HEK293 (cell line): Measurements from ENCODE around the gene APBB1.
A peak's percentile ranks its signal among the peaks of the same experiment; 100 is the strongest.

Experiments used
- CTCF ChIA-PET: fragments of 350-600 bp; formaldehyde crosslinking; extraction: SDS; loops from one replicate; lab custom pipeline; 2021; ENCODE audit warnings: antibody characterized with exemption; lab: Yijun Ruan, JAX
- POLR2A ChIA-PET: fragments of 300-600 bp; formaldehyde crosslinking; extraction: SDS; loops from one replicate; lab custom pipeline; 2020; ENCODE audit warnings: antibody characterized with exemption, inconsistent platforms; lab: Yijun Ruan, JAX
- H3K27ac ChIP-seq: fragments of 200-500 bp; sonication (Bioruptor generic); 2 replicates; pipeline ENCODE4 v1.5.1; 2014; ENCODE audit warnings: low read depth, low read length, control low read depth, inconsistent platforms; ENCODE audit errors: extremely low read depth
- H3K36me3 ChIP-seq, 2 experiments: fragments of 200-500 bp in 1 of 2; sonication (Bioruptor generic) in 1 of 2; 1 replicate in 1 of 2; 2 replicates in 1 of 2; pipeline ENCODE4 v1.5.1; 2014 to 2017; ENCODE audit warnings: inconsistent platforms in 2 of 2, low read length in 2 of 2; ENCODE audit not compliant: control insufficient read depth in 2 of 2, insufficient read depth in 1 of 2
- H3K4me1 ChIP-seq: fragments of 200-500 bp; sonication (Bioruptor generic); 2 replicates; pipeline ENCODE4 v1.5.1; 2014; ENCODE audit warnings: mild to moderate bottlenecking, low read length, inconsistent platforms; ENCODE audit not compliant: control insufficient read depth, insufficient read depth
- H3K4me3 ChIP-seq: 2 replicates; pipeline ENCODE4 v1.5.1; 2011; ENCODE audit warnings: low read depth, mild to moderate bottlenecking, control low read depth, low read length, moderate library complexity
- H3K9me3 ChIP-seq: fragments of 200-500 bp; sonication (Bioruptor generic); 2 replicates; pipeline ENCODE4 v1.5.1; 2014; ENCODE audit warnings: low read depth, low read length, inconsistent platforms; ENCODE audit not compliant: control insufficient read depth, insufficient read depth
- GLIS1 ChIP-seq: fragments of 450-650 bp; formaldehyde crosslinking; IDR thresholded peaks from 2 replicates; pipeline ENCODE4 v1.5.1; 2016; ENCODE audit warnings: missing biosample characterization, missing genetic modification characterization
- OVOL3 ChIP-seq: fragments of 450-650 bp; formaldehyde crosslinking; IDR thresholded peaks from 2 replicates; pipeline ENCODE4 v1.5.1; 2016; ENCODE audit warnings: missing biosample characterization, missing genetic modification characterization
- SP3 ChIP-seq: fragments of 450-650 bp; formaldehyde crosslinking; IDR thresholded peaks from 2 replicates; pipeline ENCODE4 v1.5.1; 2016; ENCODE audit warnings: missing biosample characterization, missing genetic modification characterization
- SP7 ChIP-seq: fragments of 450-650 bp; formaldehyde crosslinking; IDR thresholded peaks from 2 replicates; pipeline ENCODE4 v1.5.1; 2016; ENCODE audit warnings: missing biosample characterization, missing genetic modification characterization
- TRIM28 ChIP-seq: IDR thresholded peaks from 2 replicates; pipeline ENCODE4 v1.6.1; 2011; ENCODE audit warnings: low read length, control low read depth, borderline replicate concordance
- ZBTB1 ChIP-seq: fragments of 450-650 bp; formaldehyde crosslinking; IDR thresholded peaks from 2 replicates; pipeline ENCODE4 v1.5.1; 2016; ENCODE audit warnings: missing biosample characterization, missing genetic modification characterization
- ZEB2 ChIP-seq: fragments of 450-650 bp; formaldehyde crosslinking; IDR thresholded peaks from 2 replicates; pipeline ENCODE4 v1.5.1; 2016; ENCODE audit warnings: missing biosample characterization, missing genetic modification characterization
- ZFP37 ChIP-seq: fragments of 450-650 bp; formaldehyde crosslinking; IDR thresholded peaks from 2 replicates; pipeline ENCODE4 v1.5.1; 2016; ENCODE audit warnings: missing biosample characterization, missing genetic modification characterization
- ZFP41 ChIP-seq: fragments of 450-650 bp; formaldehyde crosslinking; IDR thresholded peaks from 2 replicates; pipeline ENCODE4 v1.5.1; 2016; ENCODE audit warnings: missing biosample characterization, missing genetic modification characterization, borderline replicate concordance
- ZIC2 ChIP-seq: fragments of 450-650 bp; formaldehyde crosslinking; IDR thresholded peaks from 2 replicates; pipeline ENCODE4 v1.5.1; 2016; ENCODE audit warnings: missing biosample characterization, missing genetic modification characterization
- ZNF155 ChIP-seq: fragments of 450-650 bp; formaldehyde crosslinking; IDR thresholded peaks from 2 replicates; pipeline ENCODE4 v1.5.1; 2016; ENCODE audit warnings: missing biosample characterization, missing genetic modification characterization
- ZNF16 ChIP-seq: fragments of 450-650 bp; formaldehyde crosslinking; IDR thresholded peaks from 2 replicates; pipeline ENCODE4 v1.5.1; 2016; ENCODE audit warnings: low read depth, missing biosample characterization, missing genetic modification characterization
- ZNF184 ChIP-seq: fragments of 450-650 bp; IDR thresholded peaks from 2 replicates; pipeline ENCODE4 v1.5.1; 2018; ENCODE audit warnings: missing biosample characterization, mild to moderate bottlenecking, missing genetic modification characterization
- ZNF19 ChIP-seq: fragments of 450-650 bp; formaldehyde crosslinking; IDR thresholded peaks from 2 replicates; pipeline ENCODE4; 2016; ENCODE audit warnings: missing biosample characterization, missing genetic modification characterization, low read depth
- ZNF2 ChIP-seq: fragments of 450-650 bp; formaldehyde crosslinking; IDR thresholded peaks from 2 replicates; pipeline ENCODE4 v1.5.1; 2016; ENCODE audit warnings: missing biosample characterization, missing genetic modification characterization
- ZNF404 ChIP-seq: fragments of 450-650 bp; formaldehyde crosslinking; IDR thresholded peaks from 2 replicates; pipeline ENCODE4 v1.5.1; 2017; ENCODE audit warnings: missing biosample characterization, missing genetic modification characterization
- ZNF423 ChIP-seq: fragments of 450-650 bp; formaldehyde crosslinking; IDR thresholded peaks from 2 replicates; pipeline ENCODE4 v1.5.1; 2016; ENCODE audit warnings: missing biosample characterization, missing genetic modification characterization
- ZNF514 ChIP-seq: fragments of 450-650 bp; formaldehyde crosslinking; IDR thresholded peaks from 2 replicates; pipeline ENCODE4 v1.5.1; 2016; ENCODE audit warnings: missing biosample characterization, missing genetic modification characterization
- ZNF585B ChIP-seq: fragments of 450-650 bp; formaldehyde crosslinking; IDR thresholded peaks from 2 replicates; pipeline ENCODE4 v1.5.1; 2016; ENCODE audit warnings: missing biosample characterization, missing genetic modification characterization
- ZNF610 ChIP-seq: fragments of 450-650 bp; formaldehyde crosslinking; IDR thresholded peaks from 2 replicates; pipeline ENCODE4 v1.5.1; 2016; ENCODE audit warnings: missing biosample characterization, missing genetic modification characterization, borderline replicate concordance
- ZNF791 ChIP-seq: fragments of 450-650 bp; formaldehyde crosslinking; IDR thresholded peaks from 2 replicates; pipeline ENCODE4 v1.5.1; 2016; ENCODE audit warnings: missing biosample characterization, missing genetic modification characterization
- TF ChIP-seq, protein P1 (sequence below): fragments of 450-650 bp; formaldehyde crosslinking; IDR thresholded peaks from 2 replicates; pipeline ENCODE4 v1.5.1; 2017; ENCODE audit warnings: missing biosample characterization, missing genetic modification characterization
- TF ChIP-seq, protein P2 (sequence below): fragments of 450-650 bp; formaldehyde crosslinking; IDR thresholded peaks from 2 replicates; pipeline ENCODE4 v1.5.1; 2016; ENCODE audit warnings: missing biosample characterization, missing genetic modification characterization
- TF ChIP-seq, protein P3 (sequence below): fragments of 450-650 bp; formaldehyde crosslinking; IDR thresholded peaks from 2 replicates; pipeline ENCODE4 v1.5.1; 2016; ENCODE audit warnings: missing biosample characterization, missing genetic modification characterization
- TF ChIP-seq, protein P4 (sequence below): fragments of 450-650 bp; IDR thresholded peaks from 2 replicates; pipeline ENCODE4 v1.5.1; 2018; ENCODE audit warnings: missing biosample characterization, mild to moderate bottlenecking, missing genetic modification characterization
- TF ChIP-seq, protein P5 (sequence below): fragments of 450-650 bp; formaldehyde crosslinking; IDR thresholded peaks from 2 replicates; pipeline ENCODE4 v1.5.0; 2017; ENCODE audit warnings: missing biosample characterization, missing genetic modification characterization, borderline replicate concordance
- TF ChIP-seq, protein P6 (sequence below): fragments of 450-650 bp; formaldehyde crosslinking; IDR thresholded peaks from 2 replicates; pipeline ENCODE4 v1.5.1; 2016; ENCODE audit warnings: missing biosample characterization, missing genetic modification characterization

Gene APBB1

DNA sequence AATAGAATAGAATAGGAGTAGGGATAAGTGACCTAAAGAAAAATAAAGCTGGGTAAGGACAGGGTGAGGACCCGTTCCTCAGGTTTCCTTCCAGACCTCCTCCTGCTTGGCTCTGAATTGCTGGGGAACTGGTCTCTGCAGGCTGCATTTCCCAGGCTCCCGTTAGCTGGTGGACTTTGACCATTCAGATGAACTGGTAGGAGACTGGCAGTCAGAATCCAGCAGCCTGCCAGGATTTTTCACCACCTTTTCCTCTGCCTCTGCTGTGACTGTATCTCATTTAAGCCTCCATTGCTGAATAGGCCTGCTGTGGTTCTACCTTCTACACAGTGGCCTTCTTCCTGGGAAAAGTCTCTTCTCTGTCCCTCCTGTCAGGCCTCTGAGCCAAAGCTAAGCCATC is 53.2 kb downstream of the APBB1 start (continued):
- TF ChIP-seq, protein P1, sequence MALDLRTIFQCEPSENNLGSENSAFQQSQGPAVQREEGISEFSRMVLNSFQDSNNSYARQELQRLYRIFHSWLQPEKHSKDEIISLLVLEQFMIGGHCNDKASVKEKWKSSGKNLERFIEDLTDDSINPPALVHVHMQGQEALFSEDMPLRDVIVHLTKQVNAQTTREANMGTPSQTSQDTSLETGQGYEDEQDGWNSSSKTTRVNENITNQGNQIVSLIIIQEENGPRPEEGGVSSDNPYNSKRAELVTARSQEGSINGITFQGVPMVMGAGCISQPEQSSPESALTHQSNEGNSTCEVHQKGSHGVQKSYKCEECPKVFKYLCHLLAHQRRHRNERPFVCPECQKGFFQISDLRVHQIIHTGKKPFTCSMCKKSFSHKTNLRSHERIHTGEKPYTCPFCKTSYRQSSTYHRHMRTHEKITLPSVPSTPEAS = no peak
- TF ChIP-seq ZNF155 (tag by site-specific recombination) = no peak
- no peak for TF ChIP-seq ZNF19
- TF ChIP-seq OVOL3 (tag by site-specific recombination) = no peak
- TF ChIP-seq ZNF184 (tag by site-specific recombination) = no peak
- TF ChIP-seq ZNF610 (tag by site-specific recombination) = no peak
- no peak for TF ChIP-seq ZNF791 (tag by site-specific recombination)

DNA sequence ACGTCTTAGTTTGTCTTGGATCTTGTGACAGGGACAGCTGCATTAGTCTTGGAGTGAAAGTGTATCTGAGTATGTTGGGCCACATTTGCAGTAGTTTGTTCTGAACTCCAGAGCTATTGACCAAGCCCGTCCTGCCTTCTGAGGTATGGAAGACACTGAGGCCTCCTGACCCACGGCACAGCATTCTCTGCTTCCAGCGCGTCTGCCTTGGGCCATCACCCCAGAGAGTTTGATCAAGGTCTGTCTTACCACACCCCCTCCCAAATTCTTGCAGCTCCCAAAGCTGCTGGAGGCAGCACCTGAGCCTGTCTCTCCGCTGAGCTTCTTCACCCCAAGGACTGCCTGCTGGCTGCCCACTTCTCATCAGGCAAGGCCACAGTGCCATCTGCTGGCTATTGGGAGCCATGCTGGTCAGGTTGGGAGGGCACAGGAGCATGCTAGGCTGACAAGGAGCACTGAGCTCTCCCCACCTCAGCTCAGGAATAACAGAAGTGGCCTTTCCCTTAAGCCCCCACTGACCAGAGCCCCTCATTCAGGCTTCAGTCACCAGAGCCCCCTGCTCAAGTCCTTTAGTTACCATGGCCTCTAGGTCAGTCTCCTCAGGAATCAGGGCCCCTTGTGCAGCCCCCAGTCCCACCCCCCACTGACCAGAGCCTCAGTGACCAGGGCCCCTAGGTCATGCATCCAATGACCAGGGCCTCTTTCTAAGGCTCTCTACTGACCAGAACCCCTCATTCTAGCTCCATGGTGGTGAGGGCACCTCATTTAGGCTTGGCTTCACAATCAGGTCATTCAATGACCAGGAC is 55.8 kb downstream of the APBB1 start:
- no peak overlapping the region for H3K27ac ChIP-seq
- POLR2A ChIA-PET = interaction anchor here (0.7 kb wide), 1 partner anchor 320 kb away, joined by 3 read pairs; the partner anchor contains the start of gene MRPL17
- no peak overlapping the region for H3K4me3 ChIP-seq
- CTCF ChIA-PET = interaction anchor here (0.5 to 5.5 kb wide), 79 partner anchors 10 to 1158 kb away, joined by 3 to 101 read pairs (median 4); partner anchors contain the start of genes CCKBR and CNGA4
- no peaks in the 10 kb centered on the region for H3K4me1 ChIP-seq
- H3K36me3 ChIP-seq = no peaks in the 10 kb centered on the region
- no peaks in the 10 kb centered on the region for H3K9me3 ChIP-seq
- TF ChIP-seq SP7 (tag by site-specific recombination) (no peak), ZBTB1 (tag by site-specific recombination) (no peak), SP3 (no peak), TRIM28 (no peak), ZNF585B (tag by site-specific recombination) (no peak), ZIC2 (tag by site-specific recombination) (no peak), ZEB2 (tag by site-specific recombination) (no peak), ZNF514 (tag by site-specific recombination) (no peak), GLIS1 (tag by site-specific recombination) (peak; percentile 37; the same call in 1 of the 2 replicates), ZNF404 (tag by site-specific recombination) (no peak), ZNF16 (tag by site-specific recombination) (no peak), ZNF423 (no peak), ZNF2 (tag by site-specific recombination) (no peak), ZFP41 (tag by site-specific recombination) (no peak), ZFP37 (tag by site-specific recombination) (no peak)
- TF ChIP-seq, protein P2, sequence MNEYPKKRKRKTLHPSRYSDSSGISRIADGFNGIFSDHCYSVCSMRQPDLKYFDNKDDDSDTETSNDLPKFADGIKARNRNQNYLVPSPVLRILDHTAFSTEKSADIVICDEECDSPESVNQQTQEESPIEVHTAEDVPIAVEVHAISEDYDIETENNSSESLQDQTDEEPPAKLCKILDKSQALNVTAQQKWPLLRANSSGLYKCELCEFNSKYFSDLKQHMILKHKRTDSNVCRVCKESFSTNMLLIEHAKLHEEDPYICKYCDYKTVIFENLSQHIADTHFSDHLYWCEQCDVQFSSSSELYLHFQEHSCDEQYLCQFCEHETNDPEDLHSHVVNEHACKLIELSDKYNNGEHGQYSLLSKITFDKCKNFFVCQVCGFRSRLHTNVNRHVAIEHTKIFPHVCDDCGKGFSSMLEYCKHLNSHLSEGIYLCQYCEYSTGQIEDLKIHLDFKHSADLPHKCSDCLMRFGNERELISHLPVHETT = no peak
- TF ChIP-seq, protein P3, sequence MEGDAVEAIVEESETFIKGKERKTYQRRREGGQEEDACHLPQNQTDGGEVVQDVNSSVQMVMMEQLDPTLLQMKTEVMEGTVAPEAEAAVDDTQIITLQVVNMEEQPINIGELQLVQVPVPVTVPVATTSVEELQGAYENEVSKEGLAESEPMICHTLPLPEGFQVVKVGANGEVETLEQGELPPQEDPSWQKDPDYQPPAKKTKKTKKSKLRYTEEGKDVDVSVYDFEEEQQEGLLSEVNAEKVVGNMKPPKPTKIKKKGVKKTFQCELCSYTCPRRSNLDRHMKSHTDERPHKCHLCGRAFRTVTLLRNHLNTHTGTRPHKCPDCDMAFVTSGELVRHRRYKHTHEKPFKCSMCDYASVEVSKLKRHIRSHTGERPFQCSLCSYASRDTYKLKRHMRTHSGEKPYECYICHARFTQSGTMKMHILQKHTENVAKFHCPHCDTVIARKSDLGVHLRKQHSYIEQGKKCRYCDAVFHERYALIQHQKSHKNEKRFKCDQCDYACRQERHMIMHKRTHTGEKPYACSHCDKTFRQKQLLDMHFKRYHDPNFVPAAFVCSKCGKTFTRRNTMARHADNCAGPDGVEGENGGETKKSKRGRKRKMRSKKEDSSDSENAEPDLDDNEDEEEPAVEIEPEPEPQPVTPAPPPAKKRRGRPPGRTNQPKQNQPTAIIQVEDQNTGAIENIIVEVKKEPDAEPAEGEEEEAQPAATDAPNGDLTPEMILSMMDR = peak; percentile 64
- TF ChIP-seq, protein P4, sequence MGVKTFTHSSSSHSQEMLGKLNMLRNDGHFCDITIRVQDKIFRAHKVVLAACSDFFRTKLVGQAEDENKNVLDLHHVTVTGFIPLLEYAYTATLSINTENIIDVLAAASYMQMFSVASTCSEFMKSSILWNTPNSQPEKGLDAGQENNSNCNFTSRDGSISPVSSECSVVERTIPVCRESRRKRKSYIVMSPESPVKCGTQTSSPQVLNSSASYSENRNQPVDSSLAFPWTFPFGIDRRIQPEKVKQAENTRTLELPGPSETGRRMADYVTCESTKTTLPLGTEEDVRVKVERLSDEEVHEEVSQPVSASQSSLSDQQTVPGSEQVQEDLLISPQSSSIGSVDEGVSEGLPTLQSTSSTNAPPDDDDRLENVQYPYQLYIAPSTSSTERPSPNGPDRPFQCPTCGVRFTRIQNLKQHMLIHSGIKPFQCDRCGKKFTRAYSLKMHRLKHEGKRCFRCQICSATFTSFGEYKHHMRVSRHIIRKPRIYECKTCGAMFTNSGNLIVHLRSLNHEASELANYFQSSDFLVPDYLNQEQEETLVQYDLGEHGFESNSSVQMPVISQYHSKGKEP = no peak
- TF ChIP-seq, protein P5, sequence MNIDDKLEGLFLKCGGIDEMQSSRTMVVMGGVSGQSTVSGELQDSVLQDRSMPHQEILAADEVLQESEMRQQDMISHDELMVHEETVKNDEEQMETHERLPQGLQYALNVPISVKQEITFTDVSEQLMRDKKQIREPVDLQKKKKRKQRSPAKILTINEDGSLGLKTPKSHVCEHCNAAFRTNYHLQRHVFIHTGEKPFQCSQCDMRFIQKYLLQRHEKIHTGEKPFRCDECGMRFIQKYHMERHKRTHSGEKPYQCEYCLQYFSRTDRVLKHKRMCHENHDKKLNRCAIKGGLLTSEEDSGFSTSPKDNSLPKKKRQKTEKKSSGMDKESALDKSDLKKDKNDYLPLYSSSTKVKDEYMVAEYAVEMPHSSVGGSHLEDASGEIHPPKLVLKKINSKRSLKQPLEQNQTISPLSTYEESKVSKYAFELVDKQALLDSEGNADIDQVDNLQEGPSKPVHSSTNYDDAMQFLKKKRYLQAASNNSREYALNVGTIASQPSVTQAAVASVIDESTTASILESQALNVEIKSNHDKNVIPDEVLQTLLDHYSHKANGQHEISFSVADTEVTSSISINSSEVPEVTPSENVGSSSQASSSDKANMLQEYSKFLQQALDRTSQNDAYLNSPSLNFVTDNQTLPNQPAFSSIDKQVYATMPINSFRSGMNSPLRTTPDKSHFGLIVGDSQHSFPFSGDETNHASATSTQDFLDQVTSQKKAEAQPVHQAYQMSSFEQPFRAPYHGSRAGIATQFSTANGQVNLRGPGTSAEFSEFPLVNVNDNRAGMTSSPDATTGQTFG (tag by site-specific recombination) = no peak
- TF ChIP-seq, protein P6, sequence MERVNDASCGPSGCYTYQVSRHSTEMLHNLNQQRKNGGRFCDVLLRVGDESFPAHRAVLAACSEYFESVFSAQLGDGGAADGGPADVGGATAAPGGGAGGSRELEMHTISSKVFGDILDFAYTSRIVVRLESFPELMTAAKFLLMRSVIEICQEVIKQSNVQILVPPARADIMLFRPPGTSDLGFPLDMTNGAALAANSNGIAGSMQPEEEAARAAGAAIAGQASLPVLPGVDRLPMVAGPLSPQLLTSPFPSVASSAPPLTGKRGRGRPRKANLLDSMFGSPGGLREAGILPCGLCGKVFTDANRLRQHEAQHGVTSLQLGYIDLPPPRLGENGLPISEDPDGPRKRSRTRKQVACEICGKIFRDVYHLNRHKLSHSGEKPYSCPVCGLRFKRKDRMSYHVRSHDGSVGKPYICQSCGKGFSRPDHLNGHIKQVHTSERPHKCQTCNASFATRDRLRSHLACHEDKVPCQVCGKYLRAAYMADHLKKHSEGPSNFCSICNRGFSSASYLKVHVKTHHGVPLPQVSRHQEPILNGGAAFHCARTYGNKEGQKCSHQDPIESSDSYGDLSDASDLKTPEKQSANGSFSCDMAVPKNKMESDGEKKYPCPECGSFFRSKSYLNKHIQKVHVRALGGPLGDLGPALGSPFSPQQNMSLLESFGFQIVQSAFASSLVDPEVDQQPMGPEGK (tag by site-specific recombination) = no peak
